Amniotic epithelial cell (primary cell): ENCODE data around the gene TKT.
A peak's percentile ranks its signal among the peaks of the same experiment; 100 is the strongest.

Experiments
- DNase-seq: peaks from one replicate; pipeline ENCODE4 v3.0.0-alpha.2; 2010; ENCODE audit warnings: low read depth

TKT gene

GRCh38 chr3:53196575-53197407 lies 59.0 kb downstream of the TKT start:
- DNase-seq, result peak; percentile 78

GRCh38 chr3:53195602-53196574 lies 59.9 kb downstream of the TKT start:
- DNase-seq, result no peak

- DNase-seq, result no peak
These were observed 60.8 kb downstream of the TKT start for GRCh38 chr3:53195066-53195450.

- DNase-seq, result no peak
These were observed 61.4 kb downstream of the TKT start for GRCh38 chr3:53194210-53195065.

- no peak for DNase-seq
These were observed 62.2 kb downstream of the TKT start for GRCh38 chr3:53193466-53194209.

- DNase-seq, result no peak
These were observed 63.2 kb downstream of the TKT start for GRCh38 chr3:53192608-53193007.

GRCh38 chr3:53191836-53192480 lies 63.9 kb downstream of the TKT start:
- no peak for DNase-seq

- no peak for DNase-seq
These were observed 65.2 kb downstream of the TKT start for GRCh38 chr3:53190659-53191058.

GRCh38 chr3:53189276-53189675 lies 66.5 kb downstream of the TKT start:
- DNase-seq, result no peak

- no peak for DNase-seq
These were observed 67.1 kb downstream of the TKT start for GRCh38 chr3:53188720-53189119.

GRCh38 chr3:53188136-53188685 lies 67.6 kb downstream of the TKT start:
- no peak for DNase-seq

- DNase-seq, result peak; percentile 33
These were observed 68.4 kb downstream of the TKT start for GRCh38 chr3:53187430-53187829.

GRCh38 chr3:53186726-53187125 lies 69.1 kb downstream of the TKT start:
- DNase-seq, result no peak

- DNase-seq, result no peak
These were observed 69.9 kb downstream of the TKT start for GRCh38 chr3:53185761-53186465.

- no peak for DNase-seq
These were observed 71.1 kb downstream of the TKT start for GRCh38 chr3:53184701-53185100.

- no peak for DNase-seq
These were observed 72.3 kb downstream of the TKT start for GRCh38 chr3:53183514-53183913.

GRCh38 chr3:53182764-53183355 lies 73.0 kb downstream of the TKT start:
- DNase-seq, result no peak

GRCh38 chr3:53181528-53181927 lies 74.3 kb downstream of the TKT start:
- no peak for DNase-seq

GRCh38 chr3:53181024-53181371 lies 74.8 kb downstream of the TKT start:
- DNase-seq, result no peak
